Measurements from ENCODE around the gene CPN1.
A peak's percentile ranks its signal among the peaks of the same experiment; 100 is the strongest.
"Not testable (repeated sequence)": the region's sequence is repeated elsewhere in the genome, so short reads cannot be mapped to it uniquely, and the experiment has no call there.

The CPN1 gene

GRCh38 chr10:100020886-100021253, 60.8 kb downstream of the CPN1 start:
- DNase-seq: peak; percentile 9

DNA sequence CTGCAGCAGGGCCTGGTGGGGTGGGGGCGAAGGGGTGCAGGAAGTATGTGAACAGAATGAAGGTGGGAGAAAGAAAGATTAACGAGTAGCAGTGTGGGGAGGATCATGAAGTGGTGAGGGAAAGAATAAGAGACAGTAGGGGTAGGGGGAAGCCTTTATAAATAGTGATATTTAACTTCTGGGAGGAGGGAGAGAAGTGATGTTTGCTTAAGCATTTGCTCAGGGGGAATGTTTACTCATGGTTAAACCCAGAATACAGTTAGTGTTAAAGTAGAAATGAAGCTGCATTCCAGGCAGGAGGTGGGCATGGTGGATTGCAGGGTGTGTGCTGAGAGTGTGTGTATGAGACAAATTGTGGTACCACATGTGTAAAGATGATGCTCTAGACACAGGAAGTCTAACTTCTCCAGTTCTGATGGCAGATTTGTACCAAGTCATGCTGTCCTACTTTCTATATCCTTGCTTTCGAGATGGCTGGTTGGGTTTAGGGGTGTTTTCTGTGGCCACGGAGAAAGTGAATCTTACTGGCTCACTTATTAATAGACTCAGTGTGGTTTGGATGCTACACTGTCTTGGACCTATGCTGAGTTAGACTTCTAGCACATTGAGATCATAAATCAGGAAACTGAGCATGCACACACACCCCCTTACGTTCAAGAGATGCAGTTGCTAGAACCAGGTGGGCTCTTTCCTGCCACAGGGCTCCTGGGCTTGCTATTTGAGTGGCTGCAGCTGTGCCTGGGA, 61.4 kb downstream of the CPN1 start:
- peak; percentile 9 for DNase-seq

- DNase-seq: no peak
These were observed 61.9 kb downstream of the CPN1 start for GRCh38 chr10:100019787-100020141.

DNA sequence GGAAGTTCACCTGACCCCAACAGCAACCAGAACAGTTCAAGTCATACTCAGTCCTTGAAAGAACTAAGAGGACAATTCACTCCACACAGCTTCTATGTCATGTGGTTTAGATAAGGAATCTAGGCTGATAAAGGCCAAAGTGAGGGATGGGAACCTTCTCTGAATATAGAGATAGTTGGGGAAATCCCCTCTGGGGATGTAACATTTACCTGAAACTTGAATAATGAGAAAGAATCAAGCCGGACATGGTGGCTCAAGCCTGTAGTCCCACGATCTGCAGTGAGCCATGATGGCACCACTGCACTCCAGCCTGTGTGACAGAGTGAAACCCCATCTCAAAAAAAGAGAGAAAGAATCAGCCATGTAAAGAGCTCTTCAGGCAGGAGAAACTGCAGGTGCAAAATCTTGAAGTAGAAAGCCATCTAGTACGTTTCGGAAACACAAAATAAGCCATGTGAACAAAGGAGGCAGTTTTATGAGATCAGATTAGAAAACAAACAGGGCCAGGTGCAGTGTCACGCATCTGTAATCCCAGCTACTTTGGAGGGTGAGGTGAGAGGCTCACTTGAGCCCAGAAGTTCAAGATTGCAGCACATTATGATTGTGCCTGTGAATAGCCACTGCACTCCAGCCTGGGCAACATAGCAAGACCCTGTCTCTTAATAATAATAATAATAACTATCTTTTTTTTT, 67.5 kb downstream of the CPN1 start:
- DNase-seq: no peak

DNA sequence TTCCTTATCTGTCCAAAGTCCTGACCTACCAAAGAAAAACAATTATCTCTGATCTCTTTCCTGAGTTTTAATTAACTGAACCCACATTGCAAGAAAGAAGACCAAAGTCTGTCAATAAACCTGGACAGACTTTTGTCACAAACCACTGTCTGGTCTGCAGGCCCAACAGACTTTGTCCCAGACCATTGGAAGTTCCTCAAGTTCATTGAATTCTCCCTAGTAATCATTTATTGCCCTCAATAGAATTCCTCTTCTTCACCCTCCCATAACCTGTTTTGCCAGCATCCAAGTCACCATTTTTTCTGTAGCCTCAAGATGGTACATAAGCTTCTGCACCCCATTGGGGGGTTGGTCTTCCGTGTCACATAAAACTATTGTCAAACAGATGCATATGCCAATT, 68.0 kb downstream of the CPN1 start:
- DNase-seq: no peak

- DNase-seq: not testable (repeated sequence)
These were observed 69.8 kb downstream of the CPN1 start for GRCh38 chr10:100011906-100012305.

DNA sequence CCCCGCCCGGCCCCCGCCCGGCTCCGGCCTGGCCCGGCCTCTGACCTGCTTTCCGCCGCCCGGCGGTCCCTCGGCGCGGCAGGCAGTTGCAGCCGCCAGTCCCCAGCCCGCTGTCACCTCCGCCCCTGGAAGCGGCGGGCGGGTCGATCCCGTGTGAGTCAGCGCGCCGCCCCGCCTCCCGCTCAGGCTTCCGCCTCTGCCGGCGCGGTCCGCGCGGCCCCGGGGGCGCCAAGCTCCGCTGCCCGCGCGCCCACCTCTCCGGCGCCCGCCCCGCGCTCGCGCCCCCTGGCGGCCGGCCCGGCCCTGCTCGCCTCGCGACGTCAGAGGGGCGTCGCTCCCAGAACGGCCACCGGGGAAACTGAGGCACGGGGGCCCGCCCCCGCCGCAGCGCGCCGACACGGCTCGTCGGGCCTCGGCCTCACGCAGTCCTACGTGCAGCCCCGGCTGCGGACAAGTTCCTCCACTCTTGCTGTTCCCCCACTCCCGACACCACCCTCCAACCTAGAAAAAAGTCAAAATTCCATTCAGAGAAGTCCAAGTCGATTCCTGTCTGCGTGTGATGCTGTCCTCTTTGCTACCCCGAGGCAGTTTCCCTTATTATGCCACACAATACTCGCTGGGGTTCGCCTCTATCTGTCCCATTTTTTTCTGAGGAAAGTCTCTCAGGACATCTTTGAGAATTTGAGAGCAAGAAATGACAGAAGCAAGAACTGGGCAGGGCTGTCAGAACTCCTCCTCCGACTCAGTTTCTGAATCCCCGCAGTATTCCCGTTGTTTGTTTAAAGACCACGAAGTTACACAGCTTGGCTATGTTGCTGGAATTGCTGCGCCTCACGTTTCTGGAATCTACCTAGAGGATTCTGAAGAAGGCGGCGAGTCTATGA, 71.6 kb downstream of the CPN1 start, which contains the start of gene DNMBP:
TSS of gene DNMBP (minus strand) at position 155 of the 884 bp plus-strand sequence. CDS start 37,823 bp downstream, outside the sequence.
- peak; percentile 39 for DNase-seq

- DNase-seq: no peak
These were observed 72.3 kb downstream of the CPN1 start for GRCh38 chr10:100009283-100009792.

- no peak for DNase-seq
These were observed 72.9 kb downstream of the CPN1 start for GRCh38 chr10:100008708-100009282.

- no peak for DNase-seq
These were observed 73.5 kb downstream of the CPN1 start for GRCh38 chr10:100008142-100008522.

- no peak for DNase-seq
These were observed 74.2 kb downstream of the CPN1 start for GRCh38 chr10:100007231-100008141.

DNA sequence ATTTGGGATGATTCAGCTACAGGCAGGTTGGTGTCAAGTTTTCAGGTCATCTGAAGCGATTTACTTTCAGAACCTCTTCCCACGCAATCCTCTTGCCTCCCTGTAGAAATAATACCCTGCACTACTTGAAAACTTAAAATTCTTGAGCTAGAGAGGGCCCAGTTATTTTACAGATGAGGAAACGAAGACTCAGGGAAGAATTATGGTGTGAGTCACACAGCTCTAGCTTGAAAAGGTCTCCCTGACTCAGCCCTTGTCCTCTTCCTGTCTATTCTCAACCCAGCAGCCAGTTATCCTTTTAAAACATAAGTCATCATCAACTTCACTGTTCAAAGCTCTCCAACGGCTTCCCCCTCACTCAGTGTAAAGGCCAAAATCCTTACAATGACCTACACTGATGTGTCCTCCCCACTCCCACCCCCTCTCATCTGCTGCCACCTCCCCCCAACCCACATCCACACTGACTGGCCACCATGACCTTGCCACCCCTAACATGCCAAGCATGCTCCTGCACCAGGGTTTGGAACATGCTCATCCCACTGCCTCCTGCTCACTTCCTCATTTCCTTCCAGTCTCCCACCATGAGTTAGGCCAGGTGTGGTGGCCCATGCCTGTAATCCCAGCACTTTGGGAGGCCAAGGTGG, 75.3 kb downstream of the CPN1 start:
- DNase-seq: no peak

DNA sequence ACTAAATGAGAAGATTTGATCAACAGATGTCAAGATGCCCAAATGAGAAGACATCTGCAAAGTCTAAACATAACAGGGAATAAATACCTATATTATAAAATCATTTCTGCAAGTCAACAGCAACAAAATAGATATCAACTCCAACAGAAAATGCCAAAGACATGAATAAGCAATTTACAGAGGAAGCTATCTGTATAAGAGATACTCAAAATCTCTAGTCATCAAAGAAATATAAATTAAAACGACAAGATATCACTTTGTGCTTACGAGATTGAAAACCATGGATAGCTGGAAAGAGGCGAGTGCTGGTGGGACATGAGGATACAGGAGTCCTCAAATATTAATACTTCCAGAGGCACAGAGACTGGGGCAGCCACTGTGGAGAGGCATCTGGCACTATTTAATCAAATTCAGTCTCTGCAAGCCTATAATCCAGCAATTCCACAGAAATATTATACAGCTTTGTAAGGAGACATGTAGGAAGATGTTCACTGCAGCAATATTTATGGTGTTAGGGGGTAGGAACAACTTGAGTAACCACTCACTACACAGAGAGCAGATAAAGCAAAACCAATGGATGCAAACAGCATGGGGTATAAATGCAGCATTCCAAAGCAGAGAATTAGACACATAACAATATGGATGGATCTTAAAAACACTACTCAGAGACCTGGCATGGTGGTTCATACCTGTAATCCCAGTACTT, 76.7 kb downstream of the CPN1 start:
- DNase-seq: no peak

DNA sequence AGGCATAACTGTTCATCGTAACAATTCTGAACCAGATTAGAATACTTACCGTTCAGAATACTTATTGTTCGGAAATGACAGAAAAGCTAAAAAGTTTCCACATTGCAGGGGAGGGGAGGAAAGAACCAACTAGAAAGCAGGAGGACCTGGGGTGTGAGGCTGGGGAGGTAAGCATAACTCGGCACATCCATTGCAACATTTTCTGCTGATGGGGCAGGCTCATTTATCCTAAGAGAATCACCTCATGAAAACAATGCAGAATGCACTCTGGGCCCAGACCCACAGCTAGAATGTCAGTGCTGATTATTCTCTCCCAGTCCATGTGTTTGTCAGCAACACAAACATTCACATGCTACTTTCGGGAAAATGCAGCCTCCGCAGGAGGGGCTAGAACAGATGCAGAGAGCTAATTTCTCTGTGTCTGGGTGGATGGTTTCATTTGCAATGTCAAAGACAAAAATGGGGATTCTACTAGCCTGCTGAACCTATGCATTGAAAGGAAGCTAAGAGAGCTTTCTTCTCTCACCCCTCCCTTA, 81.5 kb downstream of the CPN1 start:
- DNase-seq: no peak

- DNase-seq: no peak
These were observed 82.2 kb downstream of the CPN1 start for GRCh38 chr10:99999319-100000108.

- no peak for DNase-seq
These were observed 82.8 kb downstream of the CPN1 start for GRCh38 chr10:99998889-99999288.

DNA sequence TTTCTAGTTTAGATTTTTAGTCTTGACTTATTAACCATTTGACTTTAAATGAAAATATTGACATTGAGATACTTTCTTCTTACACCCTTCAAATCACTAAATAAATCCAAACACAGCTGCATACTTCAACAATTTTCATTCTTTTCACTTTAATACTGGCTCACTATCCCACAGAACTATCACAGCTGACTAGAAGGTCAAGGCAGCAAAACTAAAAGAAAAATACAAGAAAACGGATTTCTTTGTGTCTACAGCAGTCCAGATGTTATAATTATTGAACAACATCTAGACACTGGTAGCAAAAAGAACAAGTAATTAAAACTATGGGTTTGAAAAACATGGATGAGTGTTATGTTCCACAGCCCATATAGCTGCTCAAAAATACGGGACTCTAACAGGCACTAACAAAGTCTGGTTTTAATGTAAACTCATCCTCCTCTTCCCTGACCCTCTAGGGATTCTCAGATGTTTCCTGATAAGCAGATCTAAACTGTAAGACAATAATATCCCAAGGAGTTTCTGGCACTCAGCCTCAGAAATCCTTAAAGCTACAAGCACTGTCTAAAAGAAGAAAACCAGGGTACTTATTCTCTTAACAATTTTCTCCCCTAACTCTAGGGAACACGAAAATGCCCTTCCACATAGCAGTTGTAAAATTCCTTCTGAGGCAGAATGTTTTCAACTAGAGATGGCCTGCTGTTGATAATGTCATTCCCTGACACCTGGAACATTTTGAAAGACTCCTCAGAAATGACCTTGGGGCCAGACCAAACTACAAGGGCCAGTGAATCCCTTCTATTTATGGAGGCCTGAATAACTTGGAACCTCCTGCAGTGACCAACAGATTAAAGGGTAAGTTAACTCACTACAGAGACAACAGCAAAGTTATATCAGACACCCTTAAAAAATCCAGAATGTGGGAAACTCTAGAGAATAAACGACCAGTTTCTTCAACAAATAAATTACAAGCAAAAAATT, 84.7 kb downstream of the CPN1 start:
- DNase-seq: no peak

- DNase-seq: no peak
These were observed 86.0 kb downstream of the CPN1 start for GRCh38 chr10:99995713-99996112.

Measured in NCI-H1105 (cell line).